Activated B cell treated with CpG ODN at 0.5 μM for 24 hours (primary cell): ENCODE data around the gene SLIT2. TPM values are rescaled to one million over a fixed set of nuclear protein-coding genes. Genes with fewer than 3 reads are reported as not detected.

Experiments
- ATAC-seq: fragments of 200-7000 bp; cut with Tn5 transposase; one replicate; pipeline ENCODE4 v1.10.0; 2021; ENCODE audit warnings: low read depth, mild to moderate bottlenecking, moderate library complexity
- CTCF ChIA-PET: fragments of 350-600 bp; sonication (Branson Sonifier 250); formaldehyde crosslinking; loops from one replicate; lab custom pipeline; 2021; ENCODE audit warnings: antibody characterized with exemption; lab: Charles Lee
- POLR2A ChIA-PET: fragments of 350-600 bp; sonication (Branson Sonifier 250); formaldehyde crosslinking; loops from one replicate; lab custom pipeline; 2021; ENCODE audit warnings: antibody characterized with exemption; lab: Charles Lee
- DNase-seq: peaks from one replicate; pipeline ENCODE4 v3.0.0; 2022
- H3K27ac Mint-ChIP-seq: one replicate; pipeline ENCODE4 v1.8.0; 2020; ENCODE audit warnings: mixed read lengths
- H3K27me3 Mint-ChIP-seq: one replicate; pipeline ENCODE4 v1.8.0; 2021; ENCODE audit warnings: mixed read lengths
- H3K36me3 Mint-ChIP-seq: one replicate; pipeline ENCODE4 v1.8.0; 2021; ENCODE audit warnings: low read depth, mixed read lengths
- H3K4me1 Mint-ChIP-seq: one replicate; pipeline ENCODE4 v1.8.0; 2021; ENCODE audit warnings: mixed read lengths
- H3K4me3 Mint-ChIP-seq: one replicate; pipeline ENCODE4 v1.8.0; 2020; ENCODE audit warnings: mild to moderate bottlenecking, mixed read lengths
- H3K9me3 Mint-ChIP-seq: one replicate; pipeline ENCODE4 v1.8.0; 2020; ENCODE audit warnings: mixed read lengths
- CTCF ChIP-seq: fragments of 200-600 bp; IDR thresholded peaks from one replicate; pipeline ENCODE4 v1.8.0; 2022; ENCODE audit warnings: antibody characterized with exemption, mild to moderate bottlenecking
- intact Hi-C: fragments of 100-400 bp; cut with micrococcal nuclease; formaldehyde crosslinking; loops from one replicate; pipeline ENCODE4 v1.15.1; 2024
- total RNA-seq: library from RNA; stranded (reverse); gene quantifications from 2 replicates; pipeline ENCODE4 v1.2.3, GENCODE V29; 2022

Gene SLIT2
- total RNA-seq, 1 donor from 2014 or later = 0.18 TPM

- Mint-ChIP-seq H3K4me1 (peaks cover 19% of the 10 kb centered on the region), H3K27me3 (peaks cover 31% of the 10 kb centered on the region), H3K9me3 (no peaks in the 10 kb centered on the region), H3K4me3 (no peak overlapping the region), H3K27ac (no peak overlapping the region), H3K36me3 (no peaks in the 10 kb centered on the region)
- ChIA-PET POLR2A (no interaction called here), CTCF (no interaction called here)
- TF ChIP-seq CTCF = no peak
- DNase-seq = no peak
- intact Hi-C loops = no loop called here
- ATAC-seq = no peak
Observed at GRCh38 chr4:20256381-20256881, 4.7 kb downstream of the SLIT2 start.

DNA sequence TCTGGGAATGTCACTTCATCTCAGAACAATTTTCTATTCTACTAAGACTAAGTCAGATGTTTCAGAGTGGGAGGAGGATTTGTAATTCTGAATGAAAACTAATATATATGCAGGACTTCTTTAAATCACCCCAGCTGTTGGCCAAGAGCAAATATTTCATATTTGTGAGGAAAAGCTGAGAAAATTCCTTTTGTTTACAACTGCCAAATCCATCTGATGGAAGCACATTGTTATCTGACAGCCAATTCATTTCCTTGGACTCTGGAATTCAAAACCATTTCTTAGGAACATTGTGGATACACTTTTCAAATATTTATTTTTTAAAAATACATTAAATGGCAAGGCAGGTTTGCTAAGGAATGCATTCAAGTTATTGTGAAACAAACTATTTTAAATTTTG is 8.0 kb downstream of the SLIT2 start:
- H3K4me3 Mint-ChIP-seq = no peak overlapping the region
- ATAC-seq = no peak
- POLR2A ChIA-PET = no interaction called here

DNA sequence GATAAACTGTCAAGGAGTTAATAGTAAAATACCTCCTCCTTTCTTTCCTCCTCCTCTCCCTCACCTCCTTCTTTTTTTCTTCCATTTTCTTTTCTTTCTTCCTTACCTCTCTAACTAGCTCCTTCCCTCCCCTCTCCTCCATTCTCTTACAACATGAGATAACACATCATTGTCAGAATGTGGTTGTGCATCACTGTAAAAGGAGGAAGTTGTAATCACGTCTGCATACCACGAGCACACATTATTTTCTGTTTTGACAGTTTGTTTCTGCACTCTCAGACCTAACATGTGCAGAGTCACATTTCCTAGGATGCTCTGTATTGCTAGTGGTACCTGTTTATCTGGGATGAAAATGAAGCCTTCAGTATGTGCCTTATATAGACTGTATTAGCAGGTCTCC is 9.1 kb downstream of the SLIT2 start:
- no peaks in the 10 kb centered on the region for H3K36me3 Mint-ChIP-seq
- ATAC-seq (no peak), DNase-seq (no peak)
- ChIA-PET CTCF (no interaction called here), POLR2A (no interaction called here)
- no peak for TF ChIP-seq CTCF
- no peaks in the 10 kb centered on the region for H3K4me1 Mint-ChIP-seq
- no peaks in the 10 kb centered on the region for H3K9me3 Mint-ChIP-seq
- H3K27me3 Mint-ChIP-seq = peaks cover 4% of the 10 kb centered on the region
- no peak overlapping the region for H3K27ac Mint-ChIP-seq
- H3K4me3 Mint-ChIP-seq = no peak overlapping the region
- intact Hi-C loops = no loop called here

More for the DNA sequence above, 8.0 kb downstream of the SLIT2 start:
- intact Hi-C loops = no loop called here
- H3K36me3 Mint-ChIP-seq = no peaks in the 10 kb centered on the region
- TF ChIP-seq CTCF = no peak
- peaks cover 5% of the 10 kb centered on the region for H3K4me1 Mint-ChIP-seq
- CTCF ChIA-PET = no interaction called here
- H3K27me3 Mint-ChIP-seq = peaks cover 13% of the 10 kb centered on the region
- DNase-seq = no peak
- no peaks in the 10 kb centered on the region for H3K9me3 Mint-ChIP-seq
- no peak overlapping the region for H3K27ac Mint-ChIP-seq

DNA sequence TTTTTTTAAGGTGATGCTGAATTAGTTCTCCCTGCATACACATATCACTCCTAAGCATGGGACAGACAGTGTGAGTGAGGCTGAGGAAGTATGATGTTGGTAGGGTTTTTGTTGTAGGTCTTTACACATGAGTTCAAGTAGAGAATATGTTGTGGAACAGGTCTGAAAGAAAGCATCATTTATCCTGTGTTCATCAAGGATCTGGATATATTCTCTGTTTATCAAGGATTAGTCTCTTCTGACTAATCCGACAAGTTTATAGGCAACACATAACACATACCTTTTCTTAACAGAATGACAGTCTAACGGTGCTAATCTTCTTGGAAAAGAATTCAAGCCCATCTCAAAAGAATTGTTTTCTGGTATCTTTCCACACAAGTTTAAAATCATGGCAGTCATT is 10.5 kb downstream of the SLIT2 start:
- no peak for TF ChIP-seq CTCF
- no peak for DNase-seq
- POLR2A ChIA-PET = no interaction called here
- CTCF ChIA-PET = no interaction called here
- Mint-ChIP-seq H3K9me3 (no peaks in the 10 kb centered on the region), H3K36me3 (no peaks in the 10 kb centered on the region), H3K4me3 (no peak overlapping the region), H3K4me1 (no peaks in the 10 kb centered on the region), H3K27ac (no peak overlapping the region), H3K27me3 (peaks cover 2% of the 10 kb centered on the region)
- intact Hi-C loops = no loop called here
- ATAC-seq = no peak

- Mint-ChIP-seq H3K36me3 (no peaks in the 10 kb centered on the region), H3K4me3 (no peak overlapping the region), H3K4me1 (no peaks in the 10 kb centered on the region), H3K9me3 (no peaks in the 10 kb centered on the region), H3K27me3 (peaks cover 2% of the 10 kb centered on the region), H3K27ac (no peak overlapping the region)
- intact Hi-C loops = no loop called here
- no peak for TF ChIP-seq CTCF
- DNase-seq = no peak
- ATAC-seq = no peak
- ChIA-PET CTCF (no interaction called here), POLR2A (no interaction called here)
Observed at GRCh38 chr4:20264688-20265087, 13.0 kb downstream of the SLIT2 start.
